ENCODE measurements around the gene COL5A2.

Gene COL5A2

DNA sequence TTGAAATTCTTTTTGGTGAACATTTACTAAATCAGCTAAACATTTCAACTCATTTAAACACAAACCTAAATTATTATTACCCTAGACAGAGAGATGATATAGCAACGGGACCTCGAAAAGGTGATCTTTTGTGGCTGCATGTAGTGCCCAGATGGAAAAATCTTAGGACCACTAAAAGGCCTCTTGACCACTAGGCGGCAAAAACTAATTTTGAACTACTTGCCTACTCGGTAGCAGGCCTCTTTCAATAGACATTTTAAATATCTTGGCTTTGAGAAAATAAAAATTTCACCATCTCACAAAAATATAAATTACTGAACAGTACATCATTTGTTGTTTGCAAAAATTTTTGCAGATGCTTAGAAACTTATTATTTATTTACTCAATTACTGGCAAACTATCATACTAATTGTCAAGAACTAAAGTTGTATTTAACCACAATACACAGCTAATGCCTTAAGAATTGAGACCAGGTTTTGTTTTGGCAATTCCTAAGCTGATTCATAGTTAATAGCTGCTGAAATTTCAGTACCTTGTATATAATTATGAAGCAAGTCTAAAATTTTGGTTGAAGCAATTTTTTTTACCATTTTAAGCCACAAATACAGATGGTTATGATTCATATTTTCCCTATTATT, 196.0 kb downstream of the COL5A2 start:
- DNase-seq: no peak

Measured in NCI-H1930 (cell line).